HEK293T (cell line): ENCODE measurements around the gene CSH2.

ENCODE experiments used
- ARNT ChIP-seq: fragments of 450-650 bp; IDR thresholded peaks from 2 replicates; pipeline ENCODE4 v1.6.1; 2017; ENCODE audit warnings: mild to moderate bottlenecking
- BHLHE40 ChIP-seq: fragments of 450-650 bp; IDR thresholded peaks from 2 replicates; pipeline ENCODE4 v1.6.1; 2016; ENCODE audit warnings: mild to moderate bottlenecking, moderate library complexity, borderline replicate concordance
- FOXM1 ChIP-seq: fragments of 450-650 bp; IDR thresholded peaks from 2 replicates; pipeline ENCODE4 v1.6.1; 2017; ENCODE audit warnings: mild to moderate bottlenecking, borderline replicate concordance
- HDGF ChIP-seq: fragments of 450-650 bp; IDR thresholded peaks from 2 replicates; pipeline ENCODE4 v1.6.1; 2017; ENCODE audit warnings: antibody characterized with exemption, borderline replicate concordance
- L3MBTL2 ChIP-seq: fragments of 450-650 bp; conservative IDR thresholded peaks from 2 replicates; pipeline ENCODE4 v1.6.1; 2016; ENCODE audit warnings: mild to moderate bottlenecking
- LEF1 ChIP-seq: fragments of 450-650 bp; IDR thresholded peaks from 2 replicates; pipeline ENCODE4 v1.6.1; 2017; ENCODE audit warnings: mild to moderate bottlenecking, borderline replicate concordance
- SUZ12 ChIP-seq: fragments of 450-650 bp; IDR thresholded peaks from 2 replicates; pipeline ENCODE4 v1.6.1; 2016; ENCODE audit warnings: mild to moderate bottlenecking
- TARDBP ChIP-seq: fragments of 450-650 bp; IDR thresholded peaks from 2 replicates; pipeline ENCODE4 v1.6.1; 2016
- TF ChIP-seq, protein P1 (sequence below): fragments of 450-650 bp; IDR thresholded peaks from 2 replicates; pipeline ENCODE4 v1.6.1; 2016

DNA sequence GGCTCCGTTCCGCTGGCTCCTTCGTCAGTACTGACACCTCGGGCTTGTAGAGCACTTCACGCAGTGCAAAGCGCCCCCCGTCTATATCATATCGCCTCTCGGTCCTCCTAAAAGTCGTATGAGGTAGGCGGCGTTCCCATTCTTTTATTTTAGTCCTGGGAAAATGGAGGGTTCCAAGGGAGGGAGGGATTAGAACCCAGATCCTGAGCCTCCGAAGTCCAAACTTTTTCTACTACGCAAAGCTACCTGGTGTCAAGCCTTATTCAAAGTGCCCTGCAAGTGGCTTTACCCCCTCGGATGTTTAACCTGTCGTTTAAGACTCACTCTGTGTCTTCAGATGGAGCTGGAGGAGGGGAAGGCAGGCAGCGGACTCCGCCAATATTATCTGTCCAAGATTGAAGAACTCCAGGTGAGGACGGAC lies 45.7 kb downstream of the CSH2 start:
- TF ChIP-seq FOXM1 (no peak), HDGF (no peak), SUZ12 (no peak), LEF1 (no peak), L3MBTL2 (no peak), BHLHE40 (no peak), ARNT (no peak), TARDBP (no peak)
- TF ChIP-seq, protein P1, sequence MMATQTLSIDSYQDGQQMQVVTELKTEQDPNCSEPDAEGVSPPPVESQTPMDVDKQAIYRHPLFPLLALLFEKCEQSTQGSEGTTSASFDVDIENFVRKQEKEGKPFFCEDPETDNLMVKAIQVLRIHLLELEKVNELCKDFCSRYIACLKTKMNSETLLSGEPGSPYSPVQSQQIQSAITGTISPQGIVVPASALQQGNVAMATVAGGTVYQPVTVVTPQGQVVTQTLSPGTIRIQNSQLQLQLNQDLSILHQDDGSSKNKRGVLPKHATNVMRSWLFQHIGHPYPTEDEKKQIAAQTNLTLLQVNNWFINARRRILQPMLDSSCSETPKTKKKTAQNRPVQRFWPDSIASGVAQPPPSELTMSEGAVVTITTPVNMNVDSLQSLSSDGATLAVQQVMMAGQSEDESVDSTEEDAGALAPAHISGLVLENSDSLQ, result no peak
